ENCODE data around the gene BCL2A1.
"Not testable (repeated sequence)": the region's sequence is repeated elsewhere in the genome, so short reads cannot be mapped to it uniquely, and the experiment has no call there.

BCL2A1 gene

DNA sequence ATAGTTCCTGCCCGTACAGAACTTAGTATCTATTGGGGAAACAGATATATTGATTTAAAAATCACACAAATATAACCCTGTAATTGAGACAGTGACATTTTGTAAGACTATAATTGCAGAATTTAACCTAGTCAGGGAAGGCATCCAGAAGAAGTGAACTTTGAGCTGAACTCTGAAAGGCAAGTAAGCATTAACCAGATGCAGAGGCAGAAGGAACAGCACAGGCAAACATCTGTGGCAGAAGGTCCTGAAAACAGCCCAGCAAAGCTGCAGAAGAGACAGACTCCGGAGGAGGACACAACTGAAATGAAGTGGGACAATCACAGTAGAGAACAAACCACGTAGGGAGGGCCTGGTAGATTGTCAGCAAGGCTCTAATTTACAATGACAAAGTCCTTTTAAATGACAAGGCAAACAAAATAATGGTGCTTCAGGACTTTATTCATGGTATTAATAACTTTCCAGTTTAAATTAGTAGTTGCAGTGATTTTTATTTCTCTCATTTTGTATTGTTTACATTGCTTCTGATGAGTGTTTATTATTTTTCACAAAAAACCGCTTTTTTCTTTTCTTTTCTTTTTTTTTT, 14.5 kb downstream of the BCL2A1 start:
- DNase-seq: no peak

DNA sequence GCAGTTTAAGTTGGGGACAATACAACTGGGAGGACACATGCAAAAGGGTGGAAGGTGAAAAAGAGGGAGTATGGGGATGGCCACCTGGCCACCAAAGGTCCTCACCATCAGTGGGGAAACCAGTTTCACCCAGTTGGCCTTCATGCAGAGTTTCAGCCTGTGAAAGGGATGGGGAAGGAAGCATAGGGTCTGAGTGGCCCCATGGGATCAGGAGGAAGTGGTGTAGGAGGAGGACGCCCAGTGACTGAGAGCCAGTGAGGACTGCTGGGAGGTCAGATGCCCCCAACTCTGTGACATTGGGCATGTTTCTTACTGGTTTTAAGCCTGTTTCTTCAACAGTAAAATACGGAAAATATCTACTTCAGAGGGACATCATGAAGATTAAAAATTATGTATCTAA, 16.3 kb downstream of the BCL2A1 start:
- DNase-seq: no peak

GRCh38 chr15:79953951-79954444, 17.0 kb downstream of the BCL2A1 start:
- no peak for DNase-seq

DNA sequence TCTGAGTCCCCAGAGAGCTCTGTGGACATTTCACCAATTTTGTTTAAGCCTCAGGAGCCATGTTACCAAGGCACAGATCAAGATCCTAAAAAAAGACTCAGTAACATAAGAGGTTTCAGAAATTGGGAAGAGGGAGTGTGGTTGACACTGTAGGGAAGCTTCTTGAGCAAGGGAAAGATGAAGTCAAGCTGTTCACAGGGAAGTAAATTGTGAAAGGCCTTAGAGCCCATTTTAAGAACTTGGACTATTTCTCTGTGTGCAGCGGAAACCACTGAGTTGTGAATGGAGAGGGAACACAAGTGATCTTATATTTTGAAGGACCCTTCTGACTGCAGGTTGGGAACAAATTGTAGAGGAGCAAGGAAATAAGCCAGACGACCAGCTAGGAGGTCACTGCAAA, 18.7 kb downstream of the BCL2A1 start:
- DNase-seq: no peak

- no peak for DNase-seq
Observed at GRCh38 chr15:79950247-79950646, 20.7 kb downstream of the BCL2A1 start.

GRCh38 chr15:79948761-79949160, 22.2 kb downstream of the BCL2A1 start:
- DNase-seq: no peak

GRCh38 chr15:79948095-79948695, 22.8 kb downstream of the BCL2A1 start:
- no peak for DNase-seq

DNA sequence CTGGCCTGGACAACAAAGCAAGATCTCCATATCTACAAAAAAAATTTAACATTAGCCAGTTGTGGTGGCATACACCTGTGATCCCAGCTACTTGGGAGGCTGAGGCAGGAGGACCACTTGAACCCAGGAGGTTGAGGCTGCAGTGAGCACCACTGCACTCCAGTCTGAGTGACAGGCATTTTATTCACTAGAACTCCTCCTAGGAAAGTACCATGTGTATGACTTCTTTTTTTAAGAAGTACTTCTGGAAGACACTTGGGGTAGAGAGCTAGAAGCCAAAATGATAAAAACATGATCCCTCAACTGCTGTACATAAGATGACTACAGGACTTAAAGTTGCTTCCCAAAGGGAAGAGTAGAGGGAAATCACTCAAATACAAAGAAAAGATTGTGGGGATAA, 24.0 kb downstream of the BCL2A1 start:
- DNase-seq: no peak

- no peak for DNase-seq
Observed at GRCh38 chr15:79944622-79945021, 26.4 kb downstream of the BCL2A1 start.

DNA sequence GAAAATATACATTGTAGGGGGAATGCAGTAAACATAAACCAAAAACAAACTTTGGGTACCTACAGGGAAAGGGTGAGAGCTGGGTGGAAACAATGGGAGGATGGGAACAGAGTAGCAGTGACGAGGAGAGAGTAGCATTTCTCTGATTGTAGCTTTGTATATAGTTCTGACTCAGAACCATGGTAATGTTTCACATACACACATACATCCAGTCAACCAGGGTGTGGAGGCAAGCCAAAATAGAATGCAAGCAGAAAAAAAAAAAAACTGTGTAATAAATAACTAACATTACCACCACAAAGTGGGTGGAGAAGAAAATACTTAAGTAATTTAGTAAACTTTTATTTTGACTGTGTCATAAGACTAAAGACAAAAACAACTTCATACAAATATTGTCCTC, 27.2 kb downstream of the BCL2A1 start:
- no peak for DNase-seq

GRCh38 chr15:79942741-79943481, 28.1 kb downstream of the BCL2A1 start:
- DNase-seq: no peak

DNA sequence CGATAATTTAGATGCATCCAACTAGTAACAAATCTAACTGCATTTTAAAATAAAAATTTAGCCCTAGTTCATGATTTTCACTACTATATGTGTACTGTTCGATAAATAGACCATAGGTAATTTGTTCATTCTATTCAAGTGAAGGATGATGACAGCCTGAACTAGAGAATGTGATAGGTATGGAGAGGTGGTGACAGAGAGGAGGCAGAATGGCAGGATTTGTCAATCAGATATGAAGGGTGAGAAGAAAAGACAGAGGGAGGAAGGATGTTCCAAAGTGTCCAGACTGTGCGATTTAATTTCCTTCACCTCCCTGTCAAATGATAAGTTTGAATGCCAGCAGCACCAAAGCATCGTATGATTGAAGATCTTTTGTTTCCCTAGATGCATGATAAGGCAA, 31.6 kb downstream of the BCL2A1 start:
- no peak for DNase-seq

- no peak for DNase-seq
Observed at GRCh38 chr15:79938143-79938542, 32.9 kb downstream of the BCL2A1 start.

DNA sequence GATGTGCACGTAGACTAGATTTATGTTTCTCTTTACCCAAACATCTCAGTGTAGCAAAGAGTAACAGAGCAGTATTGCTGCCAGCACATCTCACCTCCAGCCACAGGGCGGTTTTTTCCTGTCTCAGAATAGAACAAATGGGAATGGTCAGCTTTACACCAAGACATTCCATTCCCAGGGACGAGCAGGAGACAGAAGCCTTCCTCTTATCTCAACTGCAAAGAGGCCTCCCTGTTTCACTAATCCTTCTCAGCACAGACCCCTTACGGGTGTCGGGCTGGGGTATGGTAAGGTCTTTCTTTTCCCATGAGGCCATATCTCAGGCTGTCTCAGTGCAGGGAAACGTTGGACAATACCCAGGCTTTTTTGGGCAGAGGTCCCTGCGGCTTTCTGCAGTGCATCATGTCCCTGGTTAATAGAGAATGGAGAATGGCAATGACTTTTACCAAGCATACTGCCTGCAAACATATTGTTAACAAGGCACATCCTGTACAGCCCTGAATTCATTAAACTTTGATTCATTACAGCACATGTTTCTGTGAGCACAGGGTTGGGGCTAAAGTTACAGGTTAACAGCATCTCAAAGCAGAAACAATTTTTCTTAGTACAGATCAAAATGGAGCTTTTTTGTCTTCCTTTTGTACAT, 35.3 kb downstream of the BCL2A1 start:
- DNase-seq: not testable (repeated sequence)

DNA sequence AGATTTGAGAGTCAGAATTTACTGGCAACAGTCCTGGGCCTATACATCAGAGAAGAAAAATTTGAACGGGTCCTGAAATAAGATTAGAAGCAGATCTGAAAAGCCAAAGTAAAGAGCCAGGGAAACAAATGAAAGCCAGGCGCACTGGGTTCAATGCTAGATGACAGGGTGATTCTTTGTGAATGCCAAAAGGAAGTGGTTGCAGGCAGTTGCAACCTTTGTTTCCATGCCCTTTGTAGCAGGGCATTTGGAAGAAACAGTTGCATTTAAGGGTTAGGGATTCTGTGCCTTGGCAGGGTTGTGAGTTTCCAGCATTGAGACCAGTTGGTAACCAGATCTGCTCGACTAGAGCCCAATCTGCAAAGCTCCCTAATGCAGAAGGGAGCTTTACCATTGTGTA, 37.8 kb downstream of the BCL2A1 start:
- no peak for DNase-seq

GRCh38 chr15:79932447-79932846, 38.5 kb downstream of the BCL2A1 start:
- no peak for DNase-seq

DNA sequence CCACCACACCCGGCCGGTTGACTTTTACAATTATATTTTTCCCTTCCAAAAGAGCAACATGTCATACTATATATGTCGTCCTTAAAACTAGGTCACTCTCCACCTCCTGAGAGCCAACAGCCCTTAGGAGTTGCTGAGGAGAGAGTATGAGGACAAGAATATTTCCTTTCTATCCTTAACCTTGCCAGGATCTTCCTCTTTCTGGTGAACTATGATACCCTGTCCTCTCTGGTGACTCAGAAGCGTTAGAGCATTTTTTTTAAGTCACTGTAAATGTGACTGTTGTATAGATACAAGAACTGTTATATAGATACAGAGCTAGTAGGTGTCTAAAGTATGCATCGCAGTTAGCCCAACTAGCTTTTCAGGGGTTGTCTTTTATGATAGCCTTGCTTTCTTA, 40.5 kb downstream of the BCL2A1 start:
- DNase-seq: no peak

- DNase-seq: no peak
Observed at GRCh38 chr15:79929412-79929811, 41.6 kb downstream of the BCL2A1 start.

- not testable (repeated sequence) for DNase-seq
Observed at GRCh38 chr15:79926116-79926515, 44.9 kb downstream of the BCL2A1 start.

GRCh38 chr15:79924379-79924778, 46.6 kb downstream of the BCL2A1 start:
- DNase-seq: no peak

DNA sequence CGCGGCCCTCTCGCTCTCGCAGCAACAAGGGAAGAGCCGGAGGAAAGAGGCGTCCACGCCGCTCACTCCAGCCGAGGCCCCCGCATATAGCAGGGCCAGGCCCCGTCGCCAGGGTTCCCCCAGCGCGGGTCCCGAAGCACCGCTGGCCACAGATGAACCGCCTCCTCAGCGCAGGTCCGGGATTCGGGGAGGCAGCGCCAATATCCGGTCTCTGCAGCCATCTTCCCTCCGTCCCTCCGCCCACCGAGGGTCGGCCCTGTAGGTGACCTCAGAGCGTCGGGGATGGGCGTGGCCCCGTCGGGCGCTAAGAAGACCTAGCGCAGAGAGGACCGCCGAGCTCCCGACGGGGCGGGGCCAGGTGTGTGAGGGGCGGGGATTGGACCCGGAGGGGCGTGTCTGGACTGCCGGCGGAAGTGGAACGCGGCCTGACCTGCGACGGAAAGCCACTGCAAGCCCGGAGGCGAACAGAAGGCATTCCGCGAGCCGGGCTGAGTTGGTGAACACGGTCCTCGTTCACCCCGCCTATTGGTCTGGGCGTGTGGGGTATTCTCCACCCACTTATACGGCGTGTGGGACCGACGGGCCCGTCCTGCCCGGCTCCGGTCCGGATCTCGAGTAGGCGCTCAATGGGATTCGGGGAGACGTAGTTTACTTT, 47.4 kb downstream of the BCL2A1 start:
- DNase-seq: peak; percentile 84

- DNase-seq: peak; percentile 45
Observed at GRCh38 chr15:79923079-79923514, 47.9 kb downstream of the BCL2A1 start.

DNA sequence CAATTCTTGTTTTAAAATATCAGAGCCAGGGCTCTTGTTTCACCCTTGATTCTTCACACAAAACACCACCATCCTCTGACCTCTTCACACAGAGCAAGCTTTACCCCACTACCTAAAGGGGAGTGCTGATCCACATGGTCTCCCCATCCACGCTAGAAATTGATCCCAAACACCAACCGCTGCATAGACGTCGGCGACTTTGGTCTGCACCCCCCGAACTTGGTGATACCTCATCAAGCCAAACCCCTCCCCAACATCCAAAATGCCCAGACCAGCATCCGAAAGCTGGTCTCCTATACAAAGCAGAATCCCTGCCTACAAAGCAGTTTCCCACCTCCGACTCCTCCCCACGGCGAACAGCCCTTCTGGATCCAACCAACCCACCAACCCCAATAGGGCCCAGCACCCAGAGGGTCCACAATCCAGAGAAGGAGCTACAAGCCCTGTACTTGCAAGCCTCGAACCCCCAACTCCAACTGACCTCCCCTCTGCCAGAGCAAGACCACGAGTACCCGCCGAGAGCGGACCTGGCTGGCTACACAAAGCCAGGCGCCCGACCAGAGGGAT, 48.4 kb downstream of the BCL2A1 start:
- no peak for DNase-seq
